Measurements from ENCODE around the gene RXRA.

- TF ChIP-seq TCF7L2 (IDR thresholded peaks at IDR 0.05; ENCODE audit: borderline replicate concordance, low read depth, low read length): no peak
- TF ChIP-seq MYNN (tag by site-specific recombination; IDR thresholded peaks at IDR 0.05; ENCODE audit: borderline replicate concordance): no peak
- no peak for TF ChIP-seq ZNF302 (tag by site-specific recombination; IDR thresholded peaks at IDR 0.05; ENCODE audit: low read depth)
- TF ChIP-seq CTCF (tag by site-specific recombination; IDR thresholded peaks at IDR 0.05): no peak
- no peak for TF ChIP-seq ZNF292 (tag by site-specific recombination; IDR thresholded peaks at IDR 0.05; ENCODE audit: borderline replicate concordance, low read depth)
- TF ChIP-seq ZNF16 (tag by site-specific recombination; IDR thresholded peaks at IDR 0.05; ENCODE audit: low read depth): no peak
- no peak for TF ChIP-seq ZBTB10 (tag by site-specific recombination; IDR thresholded peaks at IDR 0.05)
- TF ChIP-seq ZNF530 (tag by site-specific recombination; IDR thresholded peaks at IDR 0.05; ENCODE audit: low read depth): no peak
- no peak for TF ChIP-seq ZXDB (tag by site-specific recombination; IDR thresholded peaks at IDR 0.05)
These were observed 42.0 kb upstream of the RXRA start for GRCh38 chr9:134284273-134284672.

Data from HEK293 (cell line).